Measurements from ENCODE around the gene CRYGC.
"Not testable (repeated sequence)": the region's sequence is repeated elsewhere in the genome, so short reads cannot be mapped to it uniquely, and the experiment has no call there.

The CRYGC gene

GRCh38 chr2:208127090-208127489 is 2.5 kb downstream of the CRYGC start:
- POLR2A ChIA-PET (ENCODE audit: low non-redundant PET) = no interaction called here
- no peak for DNase-seq (ENCODE audit: low spot score)
- TF ChIP-seq CTCF (conservative IDR thresholded peaks at IDR 0.05; ENCODE audit: low read depth) = no peak
- H3K27ac ChIP-seq = no peak overlapping the region
- CTCF ChIA-PET = interaction anchor here (0.7 kb wide), 1 partner anchor 1467 kb away, joined by 3 read pairs; no protein-coding TSS in a partner anchor

GRCh38 chr2:208125251-208125650 is 4.4 kb downstream of the CRYGC start:
- DNase-seq (ENCODE audit: low spot score) = no peak
- ChIA-PET POLR2A (ENCODE audit: low non-redundant PET) (no interaction called here), CTCF (no interaction called here)
- no peak for TF ChIP-seq CTCF (conservative IDR thresholded peaks at IDR 0.05; ENCODE audit: low read depth)
- H3K27ac ChIP-seq = no peak overlapping the region

- H3K27ac ChIP-seq; DNase-seq (ENCODE audit: low spot score); POLR2A ChIA-PET (ENCODE audit: low non-redundant PET): not testable (repeated sequence)
- CTCF ChIA-PET = interaction anchor here (0.6 kb wide), 1 partner anchor 25 kb away, joined by 3 read pairs; no protein-coding TSS in a partner anchor
Observed at GRCh38 chr2:208124013-208124715, 5.5 kb downstream of the CRYGC start, which contains the start of gene CRYGD. Gene CRYGD, minus strand, starts transcription at chr2:208124524. Its CDS starts 51 bp downstream, at chr2:208124473.

DNA sequence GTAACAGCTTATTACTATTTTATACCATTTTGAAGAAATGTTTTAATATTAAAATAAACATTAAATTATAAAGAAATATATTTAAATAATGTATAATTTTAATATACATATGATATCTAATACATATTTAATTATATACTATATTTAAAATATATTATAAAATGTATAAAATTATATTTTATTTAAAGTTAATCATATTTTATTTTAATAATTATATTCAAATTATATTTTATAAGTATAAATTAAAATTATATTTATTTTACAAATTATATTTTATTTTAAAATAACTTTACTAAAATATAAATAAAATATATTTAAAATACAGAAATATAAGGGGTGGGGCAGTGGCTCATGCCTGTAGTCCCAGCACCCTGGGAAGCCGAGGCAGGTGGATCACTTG is 7.4 kb downstream of the CRYGC start:
- ChIA-PET POLR2A (ENCODE audit: low non-redundant PET) (no interaction called here), CTCF (no interaction called here)
- TF ChIP-seq CTCF (conservative IDR thresholded peaks at IDR 0.05; ENCODE audit: low read depth) = no peak
- H3K27ac ChIP-seq = no peak overlapping the region
- DNase-seq (ENCODE audit: low spot score) = no peak

DNA sequence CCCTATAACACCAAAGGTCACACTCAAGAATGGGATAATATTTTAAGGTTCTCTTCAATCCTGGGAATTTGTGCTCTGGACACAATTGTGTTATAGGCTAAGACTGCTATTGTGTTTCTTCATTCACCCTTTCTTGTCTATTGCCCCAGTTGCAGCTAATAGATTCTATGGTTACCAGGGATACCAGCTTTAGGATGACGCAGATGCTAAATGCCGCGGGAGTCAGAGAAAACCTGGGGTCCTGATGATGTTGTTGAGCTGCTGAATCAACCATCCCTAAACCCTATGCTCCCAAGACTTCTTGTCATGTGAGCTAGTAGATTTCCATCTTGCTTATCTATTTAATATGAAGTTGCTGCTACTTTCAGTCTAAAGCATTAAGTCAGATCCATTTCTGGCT is 10.7 kb downstream of the CRYGC start:
- ChIA-PET POLR2A (ENCODE audit: low non-redundant PET) (no interaction called here), CTCF (no interaction called here)
- TF ChIP-seq CTCF (conservative IDR thresholded peaks at IDR 0.05; ENCODE audit: low read depth) = no peak
- no peak overlapping the region for H3K27ac ChIP-seq
- no peak for DNase-seq (ENCODE audit: low spot score)

DNA sequence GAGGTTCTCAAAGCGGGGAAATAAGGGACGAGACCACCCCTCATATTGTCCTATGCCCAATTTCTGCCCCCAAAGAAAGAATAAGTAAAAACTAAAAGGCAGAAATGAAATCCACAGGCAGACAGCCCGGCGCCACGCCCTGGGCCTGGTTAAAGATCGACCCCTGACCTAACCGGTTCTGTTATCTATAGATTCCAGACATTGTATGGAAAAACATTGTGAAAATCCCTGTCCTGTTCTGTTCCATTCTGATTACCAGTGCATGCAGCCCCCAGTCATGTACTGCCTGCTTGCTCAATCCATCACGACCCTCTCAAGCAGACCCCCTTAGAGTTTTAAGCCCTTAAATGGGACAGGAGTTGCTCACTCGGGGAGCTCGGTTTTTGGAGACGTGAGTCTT is 12.2 kb downstream of the CRYGC start:
- DNase-seq (ENCODE audit: low spot score); CTCF ChIA-PET; POLR2A ChIA-PET (ENCODE audit: low non-redundant PET): not testable (repeated sequence)

DNA sequence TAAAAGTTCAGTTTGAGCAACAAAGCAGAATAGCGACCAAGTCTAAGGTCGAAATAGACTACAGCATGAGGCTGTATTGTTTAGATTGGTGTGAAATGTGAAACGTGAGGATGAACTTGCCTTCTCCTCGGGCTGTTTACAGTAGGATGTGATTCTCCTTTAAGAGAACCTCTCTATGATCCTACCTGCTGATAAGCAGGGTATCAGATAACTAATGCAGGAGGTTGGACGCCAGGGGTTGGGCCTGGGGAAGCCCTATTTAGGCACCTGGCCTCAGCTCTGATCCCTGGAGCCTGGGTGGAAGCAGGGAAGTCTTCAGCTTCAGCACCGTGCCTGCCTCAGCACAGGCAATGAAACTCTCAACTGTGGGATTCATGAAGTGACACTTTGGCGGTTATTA is 16.7 kb downstream of the CRYGC start:
- TF ChIP-seq CTCF (conservative IDR thresholded peaks at IDR 0.05; ENCODE audit: low read depth) = no peak
- no peak overlapping the region for H3K27ac ChIP-seq
- POLR2A ChIA-PET (ENCODE audit: low non-redundant PET) = no interaction called here
- no peak for DNase-seq (ENCODE audit: low spot score)
- CTCF ChIA-PET = no interaction called here

More for the DNA sequence above, 12.2 kb downstream of the CRYGC start:
- not testable (repeated sequence) for H3K27ac ChIP-seq

- CTCF ChIA-PET; H3K27ac ChIP-seq; DNase-seq (ENCODE audit: low spot score); POLR2A ChIA-PET (ENCODE audit: low non-redundant PET): not testable (repeated sequence)
Observed at GRCh38 chr2:208112273-208112745, 17.3 kb downstream of the CRYGC start.

Measured in RWPE1 (cell line).